COR-L47 (cell line): ENCODE measurements around the gene TMEM132A.

Source experiments
- DNase-seq: peaks from one replicate; lab custom pipeline; 2025; lab: John Stamatoyannopoulos, UW

The TMEM132A gene

DNA sequence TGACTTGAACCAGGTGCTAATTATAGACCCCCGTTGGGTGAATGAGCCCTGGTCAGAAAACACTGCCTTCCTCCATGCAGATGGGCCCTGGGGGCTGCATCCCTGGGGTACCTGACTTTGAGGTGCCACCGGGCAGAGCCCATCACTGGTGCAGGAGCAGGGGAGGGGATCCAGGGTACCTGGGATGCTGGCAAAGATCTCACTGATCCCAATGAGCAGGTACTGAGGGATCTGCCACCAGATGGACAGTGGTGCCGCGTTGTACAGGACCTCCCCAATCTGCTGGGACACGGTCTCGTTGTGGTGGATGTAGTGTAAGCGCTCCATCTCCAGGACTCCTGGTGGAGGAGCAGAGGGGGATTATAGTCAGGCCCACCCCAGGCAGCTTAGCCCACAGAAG is 15.0 kb downstream of the TMEM132A start:
- no peak for DNase-seq

DNA sequence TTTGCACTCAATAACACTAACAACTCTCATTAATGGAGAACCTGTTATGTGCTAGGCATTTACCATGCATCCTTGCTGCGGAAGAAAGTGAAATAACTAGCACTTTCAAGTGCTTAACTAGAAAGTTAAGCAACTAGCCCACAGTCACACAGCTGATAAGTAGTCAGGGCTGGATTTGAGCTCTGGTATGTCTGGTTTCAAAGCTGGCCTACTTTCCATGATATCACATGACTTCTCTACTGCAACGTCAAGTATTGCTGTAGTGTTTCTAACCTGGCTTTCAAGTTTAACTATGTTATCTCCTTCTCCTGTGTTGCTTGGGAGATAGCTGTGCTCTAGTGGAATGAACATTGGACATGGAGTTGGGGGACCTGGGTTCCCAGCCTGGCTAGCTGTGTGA is 15.6 kb downstream of the TMEM132A start:
- no peak for DNase-seq

DNA sequence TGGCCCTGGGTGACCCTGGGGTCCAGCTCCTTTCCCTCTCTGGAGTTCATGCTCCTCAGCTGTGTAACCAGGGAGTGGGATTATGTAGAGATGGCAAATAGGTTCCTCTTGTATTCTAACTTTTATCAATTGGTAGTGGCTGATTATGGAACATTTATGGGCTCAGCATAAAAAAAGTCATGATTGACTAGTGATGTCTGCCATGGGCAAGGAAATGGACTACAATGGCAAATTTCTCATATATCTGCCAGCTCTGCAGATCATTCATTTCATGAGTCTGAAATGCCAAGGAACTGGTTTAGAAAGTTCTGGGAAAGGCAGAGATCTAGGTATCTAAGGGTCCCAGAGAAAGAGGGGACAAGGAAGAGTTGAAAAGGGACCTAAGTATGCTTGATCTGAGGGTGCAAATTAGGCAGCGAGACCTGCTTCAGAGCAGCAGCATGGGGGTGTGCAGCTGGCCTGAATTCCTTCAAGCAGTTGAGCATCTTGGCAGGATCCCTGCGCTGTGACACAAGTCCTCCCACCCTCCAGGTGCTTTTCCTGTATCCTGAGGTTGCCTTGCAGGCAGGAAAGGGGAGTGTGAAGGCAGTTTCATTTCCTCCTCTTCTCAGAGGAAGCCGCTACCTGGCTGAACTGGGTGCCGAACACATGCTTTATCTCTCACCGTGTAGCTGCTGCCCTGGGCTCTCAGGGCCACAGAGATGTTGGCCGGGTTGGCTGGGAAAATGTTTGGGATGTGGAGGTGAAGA is 17.3 kb downstream of the TMEM132A start:
- no peak for DNase-seq

DNA sequence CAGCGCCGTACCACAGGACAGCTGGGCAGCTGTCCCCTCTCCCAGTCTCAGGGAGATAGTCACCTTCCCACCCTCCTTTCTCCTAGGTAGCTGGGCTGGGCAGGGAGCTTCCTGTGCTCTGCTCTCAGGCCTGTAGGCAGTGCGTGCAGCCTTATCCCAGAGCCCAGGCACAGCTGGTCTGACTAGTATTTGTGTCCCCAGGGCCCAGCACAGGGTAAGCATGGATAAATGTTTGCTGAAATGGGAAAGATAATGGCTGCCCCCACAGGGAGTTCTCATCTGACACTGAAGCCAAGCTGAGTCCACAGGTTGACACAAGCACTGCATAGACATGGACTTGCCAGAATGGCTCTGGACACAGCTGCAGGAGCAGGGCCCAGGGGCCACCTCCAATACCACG is 18.0 kb downstream of the TMEM132A start:
- DNase-seq: no peak

DNA sequence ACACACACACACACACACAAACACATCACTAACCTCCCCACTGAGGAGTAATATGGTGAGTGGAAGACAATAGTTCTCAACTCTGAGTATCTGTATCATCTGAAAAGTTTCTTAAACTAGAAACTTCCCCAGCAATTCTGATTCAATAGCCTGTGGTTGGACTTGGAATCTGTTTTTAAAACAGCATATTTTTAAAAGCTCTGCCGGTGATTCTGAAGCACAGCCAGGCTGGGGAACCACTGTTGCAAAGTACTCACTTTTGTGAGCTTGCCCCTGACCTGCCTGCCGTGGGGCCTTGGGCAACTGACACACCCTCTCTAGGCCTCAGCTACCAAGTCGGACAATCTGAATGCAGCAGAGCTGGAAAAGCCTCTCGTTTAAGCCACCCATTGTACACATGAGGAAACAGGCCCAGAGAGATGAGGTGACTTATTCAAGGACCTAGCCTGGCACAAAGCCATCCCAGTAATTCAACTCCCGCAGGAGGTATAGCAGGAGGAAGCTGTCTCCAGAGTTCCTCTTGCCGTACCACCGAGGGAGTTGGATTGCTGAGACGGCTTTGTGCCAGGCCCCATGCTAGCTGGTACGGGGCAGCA is 18.8 kb downstream of the TMEM132A start:
- peak; percentile 63 for DNase-seq

DNA sequence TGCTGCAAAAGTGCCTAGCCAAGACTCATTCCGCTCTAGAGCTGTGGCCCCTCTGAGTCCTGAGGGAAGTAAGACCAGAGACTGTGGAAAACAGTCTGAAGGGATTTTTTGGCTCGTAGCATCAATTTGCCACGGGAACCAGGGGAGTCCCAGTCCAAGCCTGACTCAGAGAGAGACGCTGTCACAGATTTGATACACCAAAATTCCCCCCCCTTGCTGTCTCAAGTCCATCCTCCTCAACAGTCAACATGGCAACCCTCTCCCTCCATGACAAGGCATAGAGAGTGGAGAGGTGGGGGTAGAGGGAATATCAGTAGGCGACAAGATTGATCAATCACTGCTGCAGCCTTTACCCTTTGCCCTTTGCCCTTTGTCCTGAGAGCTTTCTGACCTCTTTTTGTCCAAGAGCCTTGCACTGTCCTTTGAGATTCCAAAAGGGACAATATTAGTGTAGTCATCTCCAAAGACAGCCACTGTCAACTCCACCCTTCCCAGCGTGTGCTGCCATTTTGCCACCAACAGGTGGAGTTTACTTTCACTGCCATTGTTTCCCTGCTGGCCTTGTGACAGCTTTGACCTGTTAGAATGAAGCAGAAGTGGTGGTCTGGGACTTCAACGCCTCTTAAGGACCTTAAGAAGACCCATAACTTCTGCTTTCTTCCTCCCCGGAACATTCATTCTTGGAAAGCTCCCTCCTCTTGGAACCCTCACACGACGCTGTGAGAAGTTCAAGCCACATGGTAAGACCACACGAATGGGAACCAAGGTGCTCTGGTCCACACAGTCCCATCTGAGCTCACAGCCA is 20.4 kb downstream of the TMEM132A start:
- no peak for DNase-seq

DNA sequence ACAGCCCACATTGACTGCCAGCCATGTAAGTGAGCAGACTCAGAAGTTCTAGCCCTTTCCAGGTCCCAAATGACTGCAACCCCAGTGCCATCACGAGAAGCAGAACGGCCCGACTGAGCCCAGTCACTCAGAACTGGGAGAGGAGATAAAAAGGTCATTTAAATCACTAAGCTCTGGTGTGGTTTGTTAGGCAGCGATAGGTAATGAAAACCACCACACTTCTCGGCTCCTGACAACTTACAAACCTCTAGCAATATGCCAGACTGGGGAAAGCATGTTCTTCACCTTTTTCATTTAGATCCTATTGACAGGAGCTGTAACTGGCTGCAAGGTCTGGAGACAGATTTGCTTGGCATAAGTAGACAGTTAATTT is 21.0 kb downstream of the TMEM132A start:
- DNase-seq: no peak

DNA sequence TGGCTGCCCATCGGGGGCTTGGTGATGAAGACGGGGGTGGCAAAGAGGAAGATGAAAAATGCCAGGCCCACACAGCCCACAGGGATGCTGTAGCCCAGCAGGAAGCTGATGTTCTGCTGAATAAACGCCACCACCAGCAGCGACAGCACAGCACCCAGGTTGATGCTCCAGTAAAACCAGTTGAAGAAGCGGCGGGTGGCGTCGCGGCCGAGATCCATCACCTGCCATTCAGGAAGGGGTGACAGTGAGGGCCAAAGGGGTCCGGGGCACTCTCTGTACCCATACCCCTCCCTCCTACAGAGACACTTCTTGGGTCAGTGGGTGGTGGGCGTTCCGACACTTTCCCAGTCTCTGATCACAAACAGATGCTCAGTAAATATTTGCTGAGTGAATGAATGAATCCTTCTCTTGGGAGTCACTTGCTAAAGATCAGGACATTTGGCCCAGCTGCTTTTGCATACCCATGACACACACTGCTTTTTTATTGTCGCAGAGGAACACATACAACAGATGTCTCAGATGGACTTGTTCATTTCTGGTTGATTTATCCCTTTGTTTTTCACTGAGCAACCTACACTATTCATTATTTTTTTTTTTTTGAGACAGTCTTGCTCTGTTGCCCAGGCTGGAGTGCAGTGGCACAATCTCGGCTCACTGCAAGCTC is 22.5 kb downstream of the TMEM132A start:
- DNase-seq: no peak

DNA sequence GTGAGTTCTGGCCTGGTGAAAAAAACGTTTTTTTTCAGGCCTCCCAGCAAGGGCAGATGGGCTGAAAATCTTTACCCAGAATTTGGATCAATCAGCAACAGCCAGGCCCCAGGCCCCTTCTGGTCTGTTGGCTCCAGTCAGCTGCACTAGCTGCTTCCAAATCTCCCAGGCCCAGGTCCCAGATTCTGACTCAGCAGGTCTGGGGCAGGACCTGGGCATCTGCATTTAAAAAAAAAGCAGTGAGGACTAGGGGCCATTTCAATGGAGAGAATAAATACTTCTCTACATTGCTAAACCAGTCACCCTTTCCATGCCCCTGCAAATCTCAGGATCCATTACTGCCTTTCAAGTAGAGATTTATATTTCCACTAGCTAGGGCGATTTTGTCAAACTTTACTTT is 23.4 kb downstream of the TMEM132A start:
- no peak for DNase-seq

DNA sequence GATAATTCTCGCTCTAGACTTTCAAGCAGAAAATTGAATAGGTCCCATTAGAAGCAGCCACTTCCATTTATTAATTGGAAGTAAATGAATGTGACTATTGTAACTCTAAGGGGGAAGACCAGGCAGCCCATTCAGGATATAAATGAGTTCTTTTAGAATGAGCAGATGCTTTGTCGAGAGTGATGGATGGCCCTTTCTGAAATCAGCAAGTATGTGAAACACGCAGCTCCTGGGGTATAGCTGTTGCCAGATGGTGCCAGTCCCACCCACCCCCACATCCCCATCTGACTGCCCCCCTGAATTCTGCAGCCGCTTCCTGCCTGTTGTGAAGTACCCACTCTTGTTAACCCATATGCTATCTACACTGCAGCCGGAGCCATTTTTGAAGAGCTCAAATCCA is 24.0 kb downstream of the TMEM132A start:
- no peak for DNase-seq

DNA sequence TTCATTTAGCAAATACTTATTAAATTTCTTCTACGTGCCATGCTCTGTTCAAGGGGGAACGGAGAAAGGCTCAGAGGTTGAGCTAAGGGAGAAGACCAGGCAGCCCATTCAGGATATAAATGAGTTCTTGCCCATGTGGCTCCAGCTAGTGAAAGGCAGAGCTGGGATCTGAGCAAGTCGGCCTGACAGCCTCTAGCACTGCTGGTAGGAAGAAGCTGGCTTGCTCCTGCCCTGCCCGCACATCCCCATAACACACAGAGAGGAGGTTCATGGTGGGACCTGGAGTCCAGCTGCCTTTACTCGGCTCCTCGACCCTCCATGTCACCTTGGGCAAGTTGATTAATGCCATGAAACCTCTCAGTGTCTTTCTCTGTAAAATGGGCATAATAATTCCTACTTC is 25.8 kb downstream of the TMEM132A start:
- no peak for DNase-seq

DNA sequence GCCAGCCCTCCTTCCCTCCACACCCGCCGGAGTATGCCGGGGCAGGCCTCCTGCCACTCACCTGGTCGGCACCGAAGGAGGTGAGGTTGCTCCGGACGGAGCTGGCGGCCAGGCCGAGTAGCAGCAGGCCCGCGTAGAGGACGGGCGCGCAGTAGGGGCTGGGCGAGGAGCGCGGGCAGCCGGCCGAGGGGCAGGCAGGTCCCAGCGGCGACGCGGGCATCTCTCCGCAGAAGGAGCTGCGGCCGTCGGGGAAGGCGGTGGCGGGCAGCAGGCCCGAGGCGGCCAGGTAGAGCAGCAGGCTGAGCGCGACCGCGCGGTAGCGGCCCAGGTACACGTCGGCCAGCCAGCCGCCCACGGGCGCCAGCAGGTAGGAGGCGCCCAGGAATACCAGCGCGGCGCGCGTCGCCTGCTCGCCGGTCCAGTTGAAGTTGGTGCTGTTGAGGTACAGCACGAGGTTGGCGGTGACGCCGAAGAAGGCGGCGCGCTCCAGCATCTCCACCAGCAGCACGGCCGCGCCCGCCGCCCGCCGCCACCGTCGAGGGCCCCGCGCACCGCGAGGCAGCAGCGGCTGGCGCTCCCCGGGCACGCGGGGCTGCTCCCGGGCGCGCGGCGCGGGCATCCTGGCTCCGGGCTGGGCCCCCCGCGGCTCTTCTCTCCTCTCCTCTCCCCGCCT is 26.8 kb downstream of the TMEM132A start:
- DNase-seq: no peak

DNA sequence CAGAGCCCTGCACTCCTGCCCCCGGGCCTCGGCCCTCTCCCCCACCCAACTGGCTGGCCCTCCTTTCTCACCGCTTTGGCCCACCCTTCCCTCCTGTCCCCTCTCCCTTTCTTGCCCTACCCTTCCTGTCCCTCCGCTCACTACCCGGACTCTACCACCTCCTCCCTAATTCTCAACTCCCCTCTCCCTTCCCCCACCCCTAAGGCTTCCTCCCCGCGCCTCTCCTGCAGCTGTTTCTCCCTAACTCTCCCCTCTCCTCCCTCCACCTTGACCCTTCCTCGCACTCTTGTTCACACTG is 27.3 kb downstream of the TMEM132A start:
- DNase-seq: no peak

DNA sequence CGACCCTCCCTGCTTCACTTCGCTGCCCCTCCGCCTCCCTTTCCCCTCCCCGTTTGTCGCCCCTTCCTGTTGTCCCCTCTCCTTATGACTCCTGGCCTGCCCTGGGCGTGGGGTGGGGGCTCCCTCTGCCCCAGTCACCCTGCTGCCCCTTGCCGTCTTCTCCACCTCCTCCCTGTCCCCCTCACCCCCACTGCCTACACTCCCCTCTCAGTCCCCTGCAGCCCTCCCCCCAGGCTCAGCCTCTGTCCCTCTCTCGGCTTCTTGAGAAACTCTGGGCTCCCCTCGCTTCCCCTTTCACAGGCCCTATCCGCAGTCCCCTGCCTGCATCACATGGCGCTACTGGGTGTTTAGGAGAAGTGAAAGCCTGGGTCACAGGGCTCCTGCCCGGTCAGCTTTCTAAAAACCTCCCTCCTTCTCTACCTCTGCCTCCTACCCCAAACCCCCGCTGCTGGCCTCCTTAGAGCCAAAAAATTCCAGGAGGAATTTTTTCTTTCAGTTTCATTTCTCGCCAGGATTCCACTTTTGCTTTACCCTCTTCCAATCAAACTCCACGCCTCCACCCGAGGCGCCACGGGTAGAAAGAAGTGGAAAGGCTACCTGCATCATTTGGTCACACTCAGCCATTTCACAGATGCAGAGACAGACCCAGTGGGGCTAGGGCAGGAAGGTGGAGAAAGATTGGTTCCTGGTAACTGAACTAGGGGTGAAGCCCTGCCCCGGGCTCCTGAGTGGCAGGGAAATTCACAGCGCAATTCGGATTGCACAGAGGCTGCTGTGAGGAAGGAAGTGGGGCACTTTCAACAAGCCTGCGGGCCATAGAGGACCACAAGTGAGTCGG is 27.9 kb downstream of the TMEM132A start, which contains the start of gene SLC15A3:
Gene SLC15A3, minus strand, starts transcription at position 273 of the 838 bp plus-strand sequence. CDS start 625 bp downstream, outside the sequence.
- DNase-seq: no peak

DNA sequence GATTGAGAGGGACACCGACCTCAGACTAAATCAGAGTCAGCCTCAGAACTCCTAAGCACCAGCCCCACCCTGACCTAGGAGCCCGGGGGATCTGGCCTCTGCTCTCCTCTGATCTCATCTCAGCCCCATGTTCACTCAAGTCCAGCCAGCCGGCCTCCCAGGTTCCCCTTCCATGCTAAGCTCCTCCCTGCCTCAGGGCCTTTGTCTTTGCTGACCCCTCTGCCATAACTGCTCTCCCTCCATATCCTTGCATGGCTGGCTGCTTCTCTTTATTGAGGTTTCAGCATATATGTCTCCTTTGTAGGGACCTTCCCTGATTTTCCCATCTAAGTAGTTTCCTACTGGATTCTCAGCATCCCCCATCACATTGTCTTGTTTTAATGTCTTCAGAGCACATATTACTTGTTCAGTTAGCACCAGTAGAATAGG is 28.5 kb downstream of the TMEM132A start:
- no peak for DNase-seq

DNA sequence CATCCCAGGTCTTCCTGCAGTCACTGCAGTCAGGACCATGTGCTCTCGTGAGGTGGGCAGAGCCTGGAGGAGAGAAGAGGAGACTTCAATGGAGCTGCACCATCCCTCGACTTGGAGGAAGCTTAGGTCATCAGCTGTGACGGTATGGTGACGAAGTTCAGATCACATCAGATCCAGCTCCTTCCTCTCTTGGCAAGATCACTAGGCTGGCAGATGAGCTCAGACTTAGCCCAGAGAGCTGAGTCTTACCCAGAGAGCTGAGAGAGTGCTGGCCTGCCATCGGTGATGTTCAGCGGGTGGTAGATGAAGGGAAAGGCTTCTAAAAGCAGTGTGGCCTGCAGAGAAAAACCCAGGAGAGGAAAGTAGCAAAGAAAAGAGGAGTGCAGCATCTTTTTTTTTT is 29.5 kb downstream of the TMEM132A start:
- no peak for DNase-seq

DNA sequence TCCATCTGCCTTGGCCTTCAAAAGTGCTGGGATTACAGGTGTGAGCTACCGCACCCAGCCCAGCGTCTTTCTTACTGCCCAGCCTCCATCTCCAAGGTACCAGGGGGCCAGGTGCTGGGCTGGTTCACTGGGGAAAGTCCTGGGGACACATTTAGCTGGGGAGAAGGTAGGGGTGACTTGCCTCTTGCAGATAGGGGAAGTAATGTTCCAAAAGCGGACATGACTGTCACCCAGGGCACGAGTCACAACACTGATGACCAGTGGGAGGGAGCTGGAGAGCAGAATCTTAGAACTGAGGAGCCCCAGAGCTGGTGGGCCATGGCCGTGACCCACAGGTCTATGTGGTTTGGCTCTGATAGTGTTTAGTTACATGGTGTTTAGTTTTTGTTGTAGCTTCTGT is 30.2 kb downstream of the TMEM132A start:
- no peak for DNase-seq

DNA sequence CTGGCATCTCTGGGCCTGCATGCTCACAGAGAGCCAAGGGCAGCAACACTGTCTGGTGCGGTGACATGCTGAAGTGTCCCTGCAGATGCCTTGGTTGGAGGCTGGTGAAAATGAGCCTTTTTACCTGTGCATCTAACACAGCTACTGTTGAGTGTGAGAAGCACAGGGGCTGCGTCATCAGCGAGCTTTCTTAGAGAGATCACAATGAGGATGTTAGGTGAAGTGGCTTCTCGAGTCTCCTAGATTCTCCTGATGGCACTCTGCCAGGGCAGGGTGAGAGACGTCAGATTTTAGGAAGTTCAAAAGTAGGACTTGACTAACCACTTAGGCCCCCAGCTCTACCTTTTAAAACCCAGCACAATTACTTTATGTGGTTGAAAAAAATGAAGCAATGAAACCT is 31.3 kb downstream of the TMEM132A start:
- no peak for DNase-seq

DNA sequence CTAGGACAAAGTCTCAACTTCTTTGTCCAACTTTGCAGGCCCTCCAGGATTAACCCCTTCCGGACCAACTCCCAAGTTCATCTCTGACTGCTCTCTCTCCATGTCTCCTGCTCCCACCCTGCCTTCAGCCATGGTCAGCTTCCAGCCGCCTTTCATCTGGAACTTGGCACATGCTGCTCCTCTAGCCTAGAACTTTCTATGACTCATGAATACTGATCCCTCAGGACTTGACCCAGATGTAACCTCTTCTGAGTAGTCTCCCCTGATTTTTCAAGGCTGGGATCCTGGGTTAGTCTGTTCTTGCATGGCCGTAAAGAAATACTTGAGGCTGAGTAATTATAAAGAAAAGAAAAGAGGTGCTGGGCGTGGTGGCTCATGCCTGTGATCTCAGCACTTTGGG is 32.9 kb downstream of the TMEM132A start:
- DNase-seq: no peak

DNA sequence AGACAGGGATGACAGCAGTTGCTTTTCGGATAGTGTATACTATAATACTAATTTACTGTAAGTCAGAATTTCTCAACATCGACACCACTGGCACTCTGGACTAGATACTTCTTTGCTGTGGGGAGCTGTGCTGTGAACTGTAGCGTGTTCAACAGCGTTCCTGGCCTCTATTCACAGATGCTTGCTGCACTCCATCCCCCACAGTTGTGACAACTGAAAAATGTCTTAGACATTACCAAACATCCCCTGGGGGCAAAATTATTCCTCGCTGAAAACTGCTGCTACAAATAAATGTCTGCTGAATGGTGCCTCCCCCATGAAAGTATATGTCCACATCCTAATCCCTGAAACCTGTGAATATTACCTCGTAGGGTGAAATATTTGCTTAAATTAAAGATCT is 35.2 kb downstream of the TMEM132A start:
- DNase-seq: no peak

DNA sequence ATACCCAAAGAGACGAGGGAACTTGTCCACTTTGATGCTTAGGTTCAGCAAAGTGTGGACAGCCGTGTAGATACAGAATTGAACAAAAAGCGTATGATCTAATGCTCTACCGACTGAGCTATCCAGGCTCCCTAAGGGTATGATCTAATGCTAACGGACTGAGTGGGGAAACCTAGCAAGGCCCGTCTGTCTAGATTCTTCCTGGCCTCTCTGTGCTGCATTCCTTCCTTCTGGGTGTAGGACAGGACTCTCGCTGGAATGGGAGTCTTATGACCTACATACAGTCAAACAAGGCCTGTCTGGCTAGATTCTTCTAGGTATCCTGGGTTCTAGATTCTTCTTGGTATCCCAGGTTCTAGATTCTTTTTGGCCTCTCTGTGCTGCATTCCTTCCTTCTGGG is 36.1 kb downstream of the TMEM132A start:
- no peak for DNase-seq
